Measurements from ENCODE around the gene PLK1. TPM values are rescaled to one million over a fixed set of nuclear protein-coding genes. Genes with fewer than 3 reads are reported as not detected.
"Not testable (repeated sequence)": the region's sequence is repeated elsewhere in the genome, so short reads cannot be mapped to it uniquely, and the experiment has no call there.

PLK1 gene
- total RNA-seq, 6 experiments from 2014 or later = 40.5 to 105 (median 97.2) TPM

GRCh38 chr16:23712976-23713375 is 34.3 kb downstream of the PLK1 start, which contains the start of gene ERN2:
Gene ERN2, minus strand, starts transcription at chr16:23713222. Its CDS starts 35 bp downstream, at chr16:23713187.
- Mint-ChIP-seq H3K9me3 (peaks cover 16% of the 10 kb centered on the region; the same call in 1 of the 2 replicates), H3K4me1 (ENCODE audit: low read depth) (no peaks in the 10 kb centered on the region), H3K27me3 (ENCODE audit: insufficient read depth) (peaks cover 45% of the 10 kb centered on the region), H3K27ac (no peak within 1 kb of the TSS), H3K4me3 (no peak within 1 kb of the TSS), H3K36me3 (ENCODE audit: low read depth) (no peaks in the 10 kb centered on the region)
- no peak for DNase-seq
- no peak for TF ChIP-seq CTCF (IDR thresholded peaks at IDR 0.05)

GRCh38 chr16:23716484-23716883 is 37.8 kb downstream of the PLK1 start:
- Mint-ChIP-seq H3K4me3 (no peak overlapping the region), H3K27me3 (ENCODE audit: insufficient read depth) (peaks cover 29% of the 10 kb centered on the region), H3K27ac (no peak overlapping the region), H3K9me3 (no peaks in the 10 kb centered on the region), H3K36me3 (ENCODE audit: low read depth) (no peaks in the 10 kb centered on the region), H3K4me1 (ENCODE audit: low read depth) (no peaks in the 10 kb centered on the region)
- TF ChIP-seq CTCF (IDR thresholded peaks at IDR 0.05) = no peak
- DNase-seq = no peak

- not testable (repeated sequence) for H3K4me3 Mint-ChIP-seq; H3K9me3 Mint-ChIP-seq; H3K4me1 Mint-ChIP-seq (ENCODE audit: low read depth); H3K36me3 Mint-ChIP-seq (ENCODE audit: low read depth); DNase-seq; H3K27ac Mint-ChIP-seq
- H3K27me3 Mint-ChIP-seq (ENCODE audit: insufficient read depth) = peaks cover 15% of the 10 kb centered on the region
Measured at GRCh38 chr16:23722613-23723240, 44.0 kb downstream of the PLK1 start.

- no peak for TF ChIP-seq CTCF (IDR thresholded peaks at IDR 0.05)
- H3K9me3 Mint-ChIP-seq = peaks cover 8% of the 10 kb centered on the region
Measured at GRCh38 chr16:23724096-23724784, 45.6 kb downstream of the PLK1 start.

GRCh38 chr16:23724785-23725131 is 46.1 kb downstream of the PLK1 start:
- Mint-ChIP-seq H3K36me3 (ENCODE audit: low read depth) (no peaks in the 10 kb centered on the region; the same call in none of the 2 replicates), H3K9me3 (peaks cover 8% of the 10 kb centered on the region), H3K4me3 (no peak overlapping the region), H3K27me3 (ENCODE audit: insufficient read depth) (peaks cover 8% of the 10 kb centered on the region; the same call in 1 of the 2 replicates), H3K27ac (no peak overlapping the region), H3K4me1 (ENCODE audit: low read depth) (peaks cover 12% of the 10 kb centered on the region)
- TF ChIP-seq CTCF (IDR thresholded peaks at IDR 0.05) = no peak
- no peak for DNase-seq

More at GRCh38 chr16:23724096-23724784, 45.6 kb downstream of the PLK1 start:
- peaks cover 8% of the 10 kb centered on the region; the same call in 1 of the 2 replicates for H3K27me3 Mint-ChIP-seq (ENCODE audit: insufficient read depth)
- no peak for DNase-seq
- peaks cover 8% of the 10 kb centered on the region for H3K4me1 Mint-ChIP-seq (ENCODE audit: low read depth)
- no peak overlapping the region for H3K27ac Mint-ChIP-seq
- H3K4me3 Mint-ChIP-seq = no peak overlapping the region
- H3K36me3 Mint-ChIP-seq (ENCODE audit: low read depth) = no peaks in the 10 kb centered on the region; the same call in none of the 2 replicates

GRCh38 chr16:23726710-23727109 is 48.0 kb downstream of the PLK1 start:
- TF ChIP-seq CTCF (IDR thresholded peaks at IDR 0.05) = no peak
- Mint-ChIP-seq H3K4me3 (no peak overlapping the region), H3K27me3 (ENCODE audit: insufficient read depth) (peaks cover 8% of the 10 kb centered on the region; the same call in 1 of the 2 replicates), H3K9me3 (peaks cover 8% of the 10 kb centered on the region), H3K4me1 (ENCODE audit: low read depth) (peaks cover 16% of the 10 kb centered on the region), H3K27ac (no peak overlapping the region), H3K36me3 (ENCODE audit: low read depth) (no peaks in the 10 kb centered on the region; the same call in none of the 2 replicates)
- DNase-seq = no peak

Measured in HFFc6 (cell line).